ENCODE data around the gene MEF2D. TPM values are rescaled to one million over a fixed set of nuclear protein-coding genes. Genes with fewer than 3 reads are reported as not detected.

The MEF2D gene
- total RNA-seq, 3 donors from 2014 or later: 56.8 to 103 (median 61.9) TPM

GRCh38 chr1:156464335-156464734, 36.2 kb downstream of the MEF2D start:
- TF ChIP-seq, protein P1, sequence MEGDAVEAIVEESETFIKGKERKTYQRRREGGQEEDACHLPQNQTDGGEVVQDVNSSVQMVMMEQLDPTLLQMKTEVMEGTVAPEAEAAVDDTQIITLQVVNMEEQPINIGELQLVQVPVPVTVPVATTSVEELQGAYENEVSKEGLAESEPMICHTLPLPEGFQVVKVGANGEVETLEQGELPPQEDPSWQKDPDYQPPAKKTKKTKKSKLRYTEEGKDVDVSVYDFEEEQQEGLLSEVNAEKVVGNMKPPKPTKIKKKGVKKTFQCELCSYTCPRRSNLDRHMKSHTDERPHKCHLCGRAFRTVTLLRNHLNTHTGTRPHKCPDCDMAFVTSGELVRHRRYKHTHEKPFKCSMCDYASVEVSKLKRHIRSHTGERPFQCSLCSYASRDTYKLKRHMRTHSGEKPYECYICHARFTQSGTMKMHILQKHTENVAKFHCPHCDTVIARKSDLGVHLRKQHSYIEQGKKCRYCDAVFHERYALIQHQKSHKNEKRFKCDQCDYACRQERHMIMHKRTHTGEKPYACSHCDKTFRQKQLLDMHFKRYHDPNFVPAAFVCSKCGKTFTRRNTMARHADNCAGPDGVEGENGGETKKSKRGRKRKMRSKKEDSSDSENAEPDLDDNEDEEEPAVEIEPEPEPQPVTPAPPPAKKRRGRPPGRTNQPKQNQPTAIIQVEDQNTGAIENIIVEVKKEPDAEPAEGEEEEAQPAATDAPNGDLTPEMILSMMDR (IDR thresholded peaks at IDR 0.05): no peak
- no peak for ATAC-seq
- intact Hi-C loops (cut with DNase I, micrococcal nuclease): loop anchor here in 1 of 2 donors (5.0 kb wide), 1 partner anchor 33 kb away; no protein-coding TSS in a partner anchor
- DNase-seq: peak in 1 of 3 donors; percentile 26
- peaks cover 28% of the 10 kb centered on the region for H3K4me1 ChIP-seq (ENCODE audit: low read depth)
- H3K9me3 ChIP-seq: no peaks in the 10 kb centered on the region
- no peak overlapping the region for H3K4me3 ChIP-seq
- peaks cover 7% of the 10 kb centered on the region for H3K36me3 ChIP-seq (ENCODE audit: low read depth)

- peak in 1 of 3 donors; percentile 40 for DNase-seq
- TF ChIP-seq, protein P1 (IDR thresholded peaks at IDR 0.05): no peak
- Histone ChIP-seq H3K4me3 (no peak overlapping the region), H3K36me3 (ENCODE audit: low read depth) (peaks cover 7% of the 10 kb centered on the region), H3K9me3 (no peaks in the 10 kb centered on the region), H3K4me1 (ENCODE audit: low read depth) (peaks cover 28% of the 10 kb centered on the region)
- peak; percentile 36 for ATAC-seq
- intact Hi-C loops (cut with DNase I, micrococcal nuclease): loop anchor here in 1 of 2 donors (5.0 kb wide), 1 partner anchor 33 kb away; no protein-coding TSS in a partner anchor
These were observed 36.7 kb downstream of the MEF2D start for GRCh38 chr1:156463874-156464273.

- no peak overlapping the region for H3K4me3 ChIP-seq
- TF ChIP-seq, protein P1 (IDR thresholded peaks at IDR 0.05): no peak
- peaks cover 28% of the 10 kb centered on the region for H3K4me1 ChIP-seq (ENCODE audit: low read depth)
- no peaks in the 10 kb centered on the region for H3K9me3 ChIP-seq
- intact Hi-C loops (cut with DNase I, micrococcal nuclease): loop anchor here in 1 of 2 donors (5.0 kb wide), 1 partner anchor 34 kb away; no protein-coding TSS in a partner anchor
- H3K36me3 ChIP-seq (ENCODE audit: low read depth): peaks cover 4% of the 10 kb centered on the region
- DNase-seq (peak in 1 of 3 donors; percentile 34), ATAC-seq (no peak)
These were observed 37.4 kb downstream of the MEF2D start for GRCh38 chr1:156462954-156463795.

DNA sequence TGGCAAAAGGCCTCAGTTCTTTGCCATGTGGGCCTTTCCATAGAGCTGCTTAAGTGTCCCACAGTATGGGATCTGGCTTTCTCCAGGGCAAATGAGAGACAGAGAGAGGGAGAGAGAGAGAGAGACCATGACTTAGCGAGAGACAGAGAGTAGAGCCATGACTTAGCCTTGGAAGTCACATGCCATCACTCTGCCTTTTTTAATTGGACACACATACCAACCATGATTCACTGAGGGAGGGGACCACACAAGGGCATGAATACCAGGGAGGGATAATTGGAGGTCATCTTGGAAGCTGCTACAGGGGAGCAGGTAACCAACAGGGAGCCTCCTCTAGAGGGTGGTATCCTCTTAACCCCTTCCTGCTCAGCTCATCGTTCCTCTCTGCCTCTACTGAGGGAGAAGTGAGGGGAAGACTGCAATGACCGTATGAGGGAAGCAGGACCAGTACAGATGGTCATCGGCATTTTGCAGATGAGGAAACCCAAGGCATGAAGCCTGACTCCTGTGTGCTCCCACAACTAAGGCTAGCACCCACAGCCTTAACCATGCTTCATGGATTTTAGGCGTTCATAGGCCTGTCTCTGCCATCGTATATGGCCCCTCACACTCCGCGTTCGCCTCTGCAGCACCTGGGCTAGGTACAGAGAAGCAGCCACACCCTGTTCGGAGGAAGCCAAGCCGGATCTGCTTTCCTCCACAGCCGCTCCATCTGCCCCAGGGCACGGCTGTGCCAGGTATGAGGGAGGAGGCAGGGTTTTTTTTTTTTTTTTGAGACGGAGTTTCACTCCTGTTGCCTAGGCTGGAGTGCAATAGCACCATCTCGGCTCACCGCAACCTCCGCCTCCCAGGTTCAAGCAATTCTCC, 38.6 kb downstream of the MEF2D start:
- no peaks in the 10 kb centered on the region for H3K9me3 ChIP-seq
- intact Hi-C loops (cut with DNase I, micrococcal nuclease): loop anchor here in 1 of 2 donors (5.0 kb wide), 1 partner anchor 35 kb away; no protein-coding TSS in a partner anchor
- TF ChIP-seq, protein P1 (IDR thresholded peaks at IDR 0.05): no peak
- peak; percentile 65 for ATAC-seq
- H3K4me3 ChIP-seq: no peak overlapping the region
- H3K4me1 ChIP-seq (ENCODE audit: low read depth): peaks cover 34% of the 10 kb centered on the region
- peak; percentile 77 for DNase-seq
- H3K36me3 ChIP-seq (ENCODE audit: low read depth): no peaks in the 10 kb centered on the region

DNA sequence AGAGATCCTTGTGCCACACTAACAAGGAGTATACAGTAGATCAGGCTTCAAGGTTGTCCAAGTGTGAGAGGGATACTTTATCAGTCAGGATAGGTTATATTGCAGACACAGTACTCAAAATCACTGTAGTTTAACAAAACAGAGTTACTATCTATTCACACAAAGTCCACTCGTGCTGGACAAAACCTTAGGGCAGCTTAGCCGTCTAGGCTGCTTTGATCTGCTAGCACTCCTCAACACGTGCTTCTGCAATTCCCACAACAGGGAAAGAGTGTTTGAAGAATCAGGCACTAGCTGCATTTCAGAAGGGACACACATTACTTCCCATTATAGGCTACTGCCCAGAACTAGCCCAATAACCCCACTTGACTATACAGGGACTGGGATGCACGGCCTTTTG, 39.5 kb downstream of the MEF2D start:
- H3K4me1 ChIP-seq (ENCODE audit: low read depth): peaks cover 34% of the 10 kb centered on the region
- DNase-seq: no peak
- intact Hi-C loops (cut with DNase I, micrococcal nuclease): loop anchor here in 1 of 2 donors (5.0 kb wide), 1 partner anchor 36 kb away; no protein-coding TSS in a partner anchor
- H3K4me3 ChIP-seq: no peak overlapping the region
- no peaks in the 10 kb centered on the region for H3K36me3 ChIP-seq (ENCODE audit: low read depth)
- TF ChIP-seq, protein P1 (IDR thresholded peaks at IDR 0.05): no peak
- no peak for ATAC-seq
- H3K9me3 ChIP-seq: no peaks in the 10 kb centered on the region
